ENCODE data around the gene SLC6A19.

- TF ChIP-seq POLR2AphosphoS5 (IDR thresholded peaks at IDR 0.05; ENCODE audit: insufficient read depth in 1 of 2, low read depth in 1 of 2) (no peak), CTCF (IDR thresholded peaks at IDR 0.05) (no peak), POLR2A (IDR thresholded peaks at IDR 0.05) (no peak)
These were observed 53.7 kb downstream of the SLC6A19 start for GRCh38 chr5:1255081-1255561.
